ENCODE results near the gene SENP3.

The SENP3 gene

DNA sequence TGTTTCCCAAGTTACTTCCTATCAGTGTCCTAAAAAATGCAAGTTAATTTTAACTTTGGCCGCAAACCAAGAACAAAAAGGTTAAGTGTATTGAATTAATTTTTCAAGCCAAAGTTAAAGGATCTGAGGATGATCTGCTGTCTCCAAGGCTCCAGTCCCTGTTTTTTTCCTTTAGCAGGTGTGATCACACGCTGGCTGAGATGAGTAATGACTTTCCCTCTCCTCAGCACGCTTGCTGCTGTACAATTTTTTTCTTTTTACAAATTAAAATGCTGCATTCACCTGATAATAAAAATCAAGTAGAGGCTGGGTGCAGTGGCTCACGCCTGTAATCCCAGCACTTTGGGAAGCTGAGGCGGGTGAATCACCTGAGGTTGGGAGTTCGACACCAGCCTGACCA is 16.8 kb upstream of the SENP3 start:
- TF ChIP-seq, protein P1, sequence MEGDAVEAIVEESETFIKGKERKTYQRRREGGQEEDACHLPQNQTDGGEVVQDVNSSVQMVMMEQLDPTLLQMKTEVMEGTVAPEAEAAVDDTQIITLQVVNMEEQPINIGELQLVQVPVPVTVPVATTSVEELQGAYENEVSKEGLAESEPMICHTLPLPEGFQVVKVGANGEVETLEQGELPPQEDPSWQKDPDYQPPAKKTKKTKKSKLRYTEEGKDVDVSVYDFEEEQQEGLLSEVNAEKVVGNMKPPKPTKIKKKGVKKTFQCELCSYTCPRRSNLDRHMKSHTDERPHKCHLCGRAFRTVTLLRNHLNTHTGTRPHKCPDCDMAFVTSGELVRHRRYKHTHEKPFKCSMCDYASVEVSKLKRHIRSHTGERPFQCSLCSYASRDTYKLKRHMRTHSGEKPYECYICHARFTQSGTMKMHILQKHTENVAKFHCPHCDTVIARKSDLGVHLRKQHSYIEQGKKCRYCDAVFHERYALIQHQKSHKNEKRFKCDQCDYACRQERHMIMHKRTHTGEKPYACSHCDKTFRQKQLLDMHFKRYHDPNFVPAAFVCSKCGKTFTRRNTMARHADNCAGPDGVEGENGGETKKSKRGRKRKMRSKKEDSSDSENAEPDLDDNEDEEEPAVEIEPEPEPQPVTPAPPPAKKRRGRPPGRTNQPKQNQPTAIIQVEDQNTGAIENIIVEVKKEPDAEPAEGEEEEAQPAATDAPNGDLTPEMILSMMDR (IDR thresholded peaks at IDR 0.05; ENCODE audit: control extremely low read depth, extremely low read depth, low read depth, missing control alignments), result no peak
- ChIA-PET POLR2A (no interaction called here), CTCF (interaction anchor here (4.3 kb wide), 1 partner anchor 30 kb away, joined by 20 read pairs; no protein-coding TSS in a partner anchor)

DNA sequence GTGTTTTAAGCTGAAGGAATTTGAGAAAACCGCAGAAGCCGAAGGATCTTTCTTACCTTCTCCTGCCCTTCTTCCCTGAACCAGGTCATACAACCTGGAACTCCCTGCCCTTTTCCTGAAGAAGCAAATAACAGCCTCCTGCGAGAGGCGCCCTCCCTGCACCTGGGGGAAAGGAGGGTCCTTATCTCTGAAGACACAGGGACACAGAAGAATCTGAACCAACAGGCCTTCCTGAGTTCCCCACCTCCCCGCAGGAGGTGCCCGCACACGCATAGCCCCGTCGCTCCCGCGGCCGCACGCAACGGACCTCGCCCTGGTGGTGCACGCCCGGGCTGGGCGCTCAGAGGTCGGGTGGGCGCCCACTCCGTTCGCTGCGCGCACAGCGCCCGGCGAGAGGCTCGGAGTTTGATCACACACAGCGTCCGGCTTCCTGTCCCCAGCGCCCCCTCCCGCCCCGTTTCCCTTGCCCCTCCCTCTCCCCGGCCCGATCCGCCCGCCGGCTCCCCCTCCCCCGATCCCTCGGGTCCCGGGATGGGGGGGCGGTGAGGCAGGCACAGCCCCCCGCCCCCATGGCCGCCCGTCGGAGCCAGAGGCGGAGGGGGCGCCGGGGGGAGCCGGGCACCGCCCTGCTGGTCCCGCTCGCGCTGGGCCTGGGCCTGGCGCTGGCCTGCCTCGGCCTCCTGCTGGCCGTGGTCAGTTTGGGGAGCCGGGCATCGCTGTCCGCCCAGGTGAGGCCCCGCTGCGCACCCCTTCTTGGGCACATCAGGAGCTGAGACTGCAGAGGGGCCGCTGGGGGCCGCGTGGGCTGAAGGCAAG is 12.9 kb upstream of the SENP3 start, which contains the start of gene TNFSF12:
Gene TNFSF12 (plus strand): TSS at position 474 of the 816 bp plus-strand sequence. CDS start 96 bp downstream, at position 570.
- ChIA-PET POLR2A (no interaction called here), CTCF (interaction anchor here (0.8 to 4.8 kb wide), 6 partner anchors 9 to 186 kb away, joined by 3 to 43 read pairs (median 3); partner anchors contain the start of gene TNFSF13)
- DNase-seq (ENCODE audit: extremely low spot score), result peak; percentile 76
- TF ChIP-seq, protein P1 (IDR thresholded peaks at IDR 0.05; ENCODE audit: control extremely low read depth, extremely low read depth, low read depth, missing control alignments), result no peak

More for the DNA sequence above, 16.8 kb upstream of the SENP3 start:
- no peak for DNase-seq (ENCODE audit: extremely low spot score)

DNA sequence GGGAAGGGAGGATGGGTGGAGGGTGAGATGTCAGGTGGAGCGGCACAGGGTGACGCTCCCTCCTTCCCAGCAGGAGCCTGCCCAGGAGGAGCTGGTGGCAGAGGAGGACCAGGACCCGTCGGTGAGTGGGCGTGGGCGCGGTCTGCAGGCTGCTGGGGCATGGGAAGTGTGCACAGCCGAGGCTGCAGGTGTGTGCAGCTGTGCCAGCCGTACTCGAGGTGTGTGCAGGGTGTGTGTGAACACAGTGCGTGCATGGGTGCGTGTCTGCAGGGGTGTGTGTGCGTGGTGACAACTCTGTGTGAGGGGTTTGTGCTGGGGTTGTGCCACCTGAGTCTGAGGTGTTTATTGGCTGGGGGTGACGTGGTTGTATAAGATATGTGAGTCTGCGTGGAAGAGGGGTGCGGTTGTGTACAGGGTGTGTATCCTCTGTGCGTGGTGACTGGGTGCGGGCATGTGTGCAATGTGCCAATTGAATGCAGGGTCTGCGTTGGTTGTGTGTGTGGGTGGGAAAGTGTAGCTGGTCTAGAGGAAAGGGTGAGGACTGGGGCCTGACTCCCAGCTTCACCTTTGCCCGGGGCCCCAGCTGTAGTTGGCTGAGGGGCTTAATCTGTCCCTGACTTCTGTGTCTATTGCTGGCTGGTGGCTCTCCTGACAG is 12.2 kb upstream of the SENP3 start:
- TF ChIP-seq, protein P1 (IDR thresholded peaks at IDR 0.05; ENCODE audit: control extremely low read depth, extremely low read depth, low read depth, missing control alignments), result no peak
- no peak for DNase-seq (ENCODE audit: extremely low spot score)
- ChIA-PET CTCF (interaction anchor here (0.7 to 4.8 kb wide), 6 partner anchors 9 to 253 kb away, joined by 3 to 43 read pairs (median 3); partner anchors contain the start of gene TNFSF13), POLR2A (no interaction called here)

DNA sequence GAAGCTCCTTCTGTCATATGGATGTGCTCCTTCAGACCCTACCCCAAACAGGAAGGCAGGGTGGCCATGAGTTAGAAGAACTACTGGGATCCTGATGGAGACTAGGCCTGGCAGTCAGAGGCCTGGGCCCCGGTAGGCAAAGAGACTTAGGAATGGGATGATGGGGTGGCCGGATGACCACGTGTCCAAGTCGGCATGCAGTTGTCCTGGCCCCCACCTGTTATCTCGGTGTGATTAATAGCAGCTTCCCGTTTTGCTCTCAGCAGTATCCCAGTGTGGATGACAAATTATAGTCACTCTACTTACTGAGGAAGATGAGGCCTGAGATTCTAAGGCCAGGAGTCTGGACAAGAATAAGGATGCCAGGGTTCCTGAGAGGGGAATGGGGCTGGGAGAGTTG is 11.4 kb upstream of the SENP3 start:
- DNase-seq (ENCODE audit: extremely low spot score), result no peak
- ChIA-PET CTCF (interaction anchor here (0.7 to 4.8 kb wide), 5 partner anchors 8 to 254 kb away, joined by 3 to 43 read pairs (median 3); partner anchors contain the start of gene TNFSF13), POLR2A (no interaction called here)
- TF ChIP-seq, protein P1 (IDR thresholded peaks at IDR 0.05; ENCODE audit: control extremely low read depth, extremely low read depth, low read depth, missing control alignments), result no peak

DNA sequence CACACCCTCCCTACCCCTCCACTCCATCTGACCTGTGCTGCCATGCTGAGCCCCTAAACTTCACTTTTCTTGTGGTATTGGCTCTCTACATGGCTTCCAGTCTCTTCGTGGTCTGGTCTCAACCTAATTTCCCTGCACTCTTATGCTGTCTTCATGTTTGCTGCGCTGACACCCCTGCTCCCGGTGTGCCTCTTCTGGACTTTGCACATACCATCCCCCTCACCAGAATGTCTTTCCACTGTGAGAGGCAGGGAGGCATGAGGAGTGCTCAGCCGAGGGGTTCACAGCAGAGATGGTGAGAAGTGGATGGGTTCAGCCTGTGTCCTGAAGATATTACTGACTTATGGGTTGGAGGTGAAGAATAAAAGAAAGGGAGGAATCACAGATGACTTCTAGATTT is 10.3 kb upstream of the SENP3 start:
- no peak for DNase-seq (ENCODE audit: extremely low spot score)
- ChIA-PET POLR2A (no interaction called here), CTCF (interaction anchor here (1.8 to 1.9 kb wide), 2 partner anchors 9 to 36 kb away, joined by 8 to 16 read pairs; partner anchors contain the start of gene SENP3)
- TF ChIP-seq, protein P1 (IDR thresholded peaks at IDR 0.05; ENCODE audit: control extremely low read depth, extremely low read depth, low read depth, missing control alignments), result no peak

DNA sequence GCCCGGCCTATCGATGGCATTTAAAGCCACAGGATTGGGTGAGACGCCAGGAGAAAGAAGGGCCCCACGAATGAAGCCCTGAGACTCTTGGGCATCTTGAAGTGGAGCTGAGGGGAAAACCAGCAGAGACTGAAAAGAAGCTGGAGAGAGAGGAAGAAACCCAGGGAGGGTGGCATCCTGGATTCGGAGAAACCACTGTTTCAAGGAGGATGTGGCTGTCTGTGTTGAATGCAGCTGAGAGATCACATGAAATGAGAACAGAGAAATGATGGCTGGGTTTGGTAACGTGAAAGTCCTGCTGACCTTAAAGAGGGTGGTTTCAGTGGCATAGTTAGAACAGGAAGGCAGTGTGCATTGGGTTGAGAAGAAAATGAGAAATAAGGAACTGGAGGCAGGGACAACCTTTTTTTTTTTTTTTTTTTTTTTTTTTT is 9.1 kb upstream of the SENP3 start:
- peak; percentile 73 for DNase-seq (ENCODE audit: extremely low spot score)
- POLR2A ChIA-PET, result interaction anchor here (0.7 kb wide), 1 partner anchor 22 kb away, joined by 6 read pairs; no protein-coding TSS in a partner anchor
- CTCF ChIA-PET, result interaction anchor here (0.8 to 1.9 kb wide), 4 partner anchors 8 to 37 kb away, joined by 3 to 16 read pairs (median 6); partner anchors contain the start of gene SENP3
- TF ChIP-seq, protein P1 (IDR thresholded peaks at IDR 0.05; ENCODE audit: control extremely low read depth, extremely low read depth, low read depth, missing control alignments), result no peak

All from GM10248 (cell line).